HG03175 (cell line): ENCODE measurements around the gene MAP3K19.
"Not testable (repeated sequence)": the region's sequence is repeated elsewhere in the genome, so short reads cannot be mapped to it uniquely, and the experiment has no call there.

Experiments
- ATAC-seq: cut with Tn5 transposase; IDR thresholded peaks from one replicate; pipeline ENCODE4 v1.9.1; 2021; ENCODE audit warnings: mild to moderate bottlenecking, moderate library complexity; ENCODE audit not compliant: unreplicated experiment

MAP3K19 gene

GRCh38 chr2:135052042-135052876, 5.0 kb upstream of the MAP3K19 start, which contains the start of gene RAB3GAP1:
RAB3GAP1 (plus strand) TSS chr2:135052292; CDS start chr2:135052308, 16 bp downstream.
- ATAC-seq: peak; percentile 84

- no peak for ATAC-seq
Observed at GRCh38 chr2:135050684-135051083, 3.4 kb upstream of the MAP3K19 start.

GRCh38 chr2:135050132-135050531, 2.9 kb upstream of the MAP3K19 start:
- no peak for ATAC-seq

GRCh38 chr2:135048122-135048521, 875 bp upstream of the MAP3K19 start:
- no peak for ATAC-seq

- ATAC-seq: no peak
Observed at GRCh38 chr2:135043345-135043744, 3.9 kb downstream of the MAP3K19 start.

- no peak for ATAC-seq
Observed at GRCh38 chr2:135037831-135038230, 9.4 kb downstream of the MAP3K19 start.

- not testable (repeated sequence) for ATAC-seq
Observed at GRCh38 chr2:135033216-135033615, 14.0 kb downstream of the MAP3K19 start.

- no peak for ATAC-seq
Observed at GRCh38 chr2:135030826-135031225, 16.4 kb downstream of the MAP3K19 start.

GRCh38 chr2:135029481-135030134, 17.6 kb downstream of the MAP3K19 start:
- no peak for ATAC-seq

GRCh38 chr2:135023886-135024485, 23.3 kb downstream of the MAP3K19 start:
- no peak for ATAC-seq

- ATAC-seq: no peak
Observed at GRCh38 chr2:135022952-135023880, 24.0 kb downstream of the MAP3K19 start.

GRCh38 chr2:135021618-135022017, 25.6 kb downstream of the MAP3K19 start:
- no peak for ATAC-seq

GRCh38 chr2:135011633-135012032, 35.6 kb downstream of the MAP3K19 start:
- ATAC-seq: no peak

GRCh38 chr2:135010200-135010942, 36.9 kb downstream of the MAP3K19 start:
- no peak for ATAC-seq

GRCh38 chr2:135009339-135009738, 37.9 kb downstream of the MAP3K19 start:
- ATAC-seq: no peak

GRCh38 chr2:135005753-135006152, 41.5 kb downstream of the MAP3K19 start:
- ATAC-seq: no peak

- peak; percentile 86 for ATAC-seq
Observed at GRCh38 chr2:135004005-135004746, 43.1 kb downstream of the MAP3K19 start.

GRCh38 chr2:135002836-135003235, 44.4 kb downstream of the MAP3K19 start:
- ATAC-seq: no peak

GRCh38 chr2:134999521-134999920, 47.7 kb downstream of the MAP3K19 start:
- no peak for ATAC-seq
